K562 treated with DMSO at 1 percent for 48 hours (cell line): Measurements from ENCODE around the gene SULT4A1. TPM values are rescaled to one million over a fixed set of nuclear protein-coding genes. Genes with fewer than 3 reads are reported as not detected.

ENCODE experiments used
- total RNA-seq: library from RNA; unstranded; fragments of 300-600 nt; gene quantifications from 2 replicates; pipeline ENCODE4 v1.2.3, GENCODE V29; 2022; ENCODE audit warnings: low replicate concordance; ENCODE audit errors: extremely low read depth

The SULT4A1 gene, protein sequence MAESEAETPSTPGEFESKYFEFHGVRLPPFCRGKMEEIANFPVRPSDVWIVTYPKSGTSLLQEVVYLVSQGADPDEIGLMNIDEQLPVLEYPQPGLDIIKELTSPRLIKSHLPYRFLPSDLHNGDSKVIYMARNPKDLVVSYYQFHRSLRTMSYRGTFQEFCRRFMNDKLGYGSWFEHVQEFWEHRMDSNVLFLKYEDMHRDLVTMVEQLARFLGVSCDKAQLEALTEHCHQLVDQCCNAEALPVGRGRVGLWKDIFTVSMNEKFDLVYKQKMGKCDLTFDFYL
- total RNA-seq, result not detected in 2 replicates

GRCh38 chr22:43862074-43862881 is at the start of gene SULT4A1:
Gene SULT4A1, minus strand, starts transcription at chr22:43862513. Its CDS starts 131 bp downstream, at chr22:43862382.

GRCh38 chr22:43891360-43892182 is 29.3 kb upstream of the SULT4A1 start, which contains the start of gene PNPLA5:
Gene PNPLA5, minus strand, starts transcription at chr22:43892013. Its CDS starts 133 bp downstream, at chr22:43891880.

DNA sequence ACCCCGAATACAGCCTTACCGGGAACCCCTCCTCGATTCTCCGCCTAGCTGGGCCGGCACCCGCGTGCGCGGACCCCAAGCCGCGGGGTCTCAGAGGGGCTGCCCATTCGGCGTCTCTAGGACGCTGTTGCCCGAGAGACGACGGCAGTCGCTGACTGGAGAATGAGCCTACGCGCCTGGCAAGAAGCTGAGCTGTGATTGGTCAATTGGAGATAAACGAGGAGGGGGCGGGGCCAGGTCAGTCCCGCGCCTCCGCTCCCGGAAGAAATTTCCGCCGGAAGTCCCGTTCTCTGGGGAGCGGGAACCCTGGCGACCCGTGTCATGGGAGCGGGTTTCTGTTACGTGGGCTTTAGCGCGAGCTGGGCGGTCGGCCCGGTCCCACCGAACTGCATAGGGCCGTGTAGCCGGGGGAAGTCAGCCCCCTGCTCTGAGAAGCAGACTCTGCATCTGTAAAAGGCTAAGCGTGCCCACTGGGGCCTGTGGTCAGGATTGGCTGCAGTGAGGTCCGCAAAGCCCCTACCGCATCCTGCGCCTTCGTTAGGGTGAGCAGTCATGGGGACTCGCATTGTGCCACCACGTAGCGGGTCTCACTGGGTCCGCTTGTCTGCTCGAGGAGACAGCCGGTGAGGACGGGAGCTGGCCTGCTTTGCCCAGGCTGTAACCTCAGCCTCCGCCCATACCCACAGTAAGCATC is 50.0 kb downstream of the SULT4A1 start, which contains the start of gene EFCAB6:
Gene EFCAB6, minus strand, starts transcription at position 157 of the 694 bp plus-strand sequence. CDS start 29,987 bp downstream, outside the sequence.

Other genes starting within 250 kb of the SULT4A1 start
- gene EFCAB6, start 50.2 kb downstream of the SULT4A1 start, total RNA-seq, result not detected in 2 replicates
- gene PNPLA5, start 29.5 kb upstream of the SULT4A1 start, total RNA-seq, result not detected in 2 replicates
- not detected in 2 replicates for gene PNPLA3, start 61.3 kb upstream of the SULT4A1 start, total RNA-seq
- gene SAMM50, start 92.9 kb upstream of the SULT4A1 start, total RNA-seq, result not detected in 2 replicates
- not detected in 2 replicates for gene PARVB, start 161.8 kb upstream of the SULT4A1 start, total RNA-seq